ENCODE measurements around the gene SPAG16.
"Not testable (repeated sequence)": the region's sequence is repeated elsewhere in the genome, so short reads cannot be mapped to it uniquely, and the experiment has no call there.

SPAG16 gene

GRCh38 chr2:213679894-213680293, 395.6 kb downstream of the SPAG16 start:
- no peak overlapping the region for H3K18ac ChIP-seq (ENCODE audit: low read depth in 1 of 2, low read length in 2 of 2)
- H2BK12ac ChIP-seq (ENCODE audit: low read length in 2 of 2) = no peak overlapping the region
- no peak overlapping the region for H2AFZ ChIP-seq (ENCODE audit: low read depth, low read length)
- no peaks in the 10 kb centered on the region for H3K36me3 ChIP-seq (ENCODE audit: control insufficient read depth in 1 of 2, insufficient read depth in 2 of 2, low read depth in 1 of 2, low read length in 2 of 2)
- no peak overlapping the region for H3K4me2 ChIP-seq (ENCODE audit: low read length, poor library complexity, severe bottlenecking)
- DNase-seq = no peak
- H3K4me3 ChIP-seq (ENCODE audit: insufficient read depth in 1 of 2, low read depth in 1 of 2, low read length in 2 of 2) = no peak overlapping the region
- no peak overlapping the region for H2BK5ac ChIP-seq (ENCODE audit: low read depth, low read length, poor library complexity, severe bottlenecking)
- H2AK5ac ChIP-seq (ENCODE audit: low read length, severe bottlenecking) = no peak overlapping the region
- H3K14ac ChIP-seq (ENCODE audit: low read length in 2 of 2) = no peak overlapping the region
- H3K27ac ChIP-seq (ENCODE audit: low read length, poor library complexity, severe bottlenecking) = no peak overlapping the region
- H3K9ac ChIP-seq (ENCODE audit: low read length) = no peak overlapping the region
- H2BK120ac ChIP-seq (ENCODE audit: low read depth, low read length) = no peak overlapping the region
- no peak overlapping the region for H2BK15ac ChIP-seq (ENCODE audit: low read depth, poor library complexity, severe bottlenecking)
- H4K91ac ChIP-seq (ENCODE audit: low read length) = no peak overlapping the region
- no peaks in the 10 kb centered on the region for H3K79me1 ChIP-seq (replicated peaks; ENCODE audit: low read length, poor library complexity, severe bottlenecking)
- peaks cover 26% of the 10 kb centered on the region for H3K9me3 ChIP-seq (ENCODE audit: control insufficient read depth, low read length)
- H4K8ac ChIP-seq (ENCODE audit: low read length) = no peak overlapping the region
- H3K4ac ChIP-seq (ENCODE audit: low read depth in 1 of 2, low read length in 2 of 2) = no peak overlapping the region
- 43% methylated on average over 1 of the region's 1 CpG for WGBS
- H3K4me1 ChIP-seq (ENCODE audit: control insufficient read depth, insufficient read depth, low read depth, low read length) = no peaks in the 10 kb centered on the region
- no peaks in the 10 kb centered on the region for H3K27me3 ChIP-seq (ENCODE audit: control insufficient read depth in 1 of 2, insufficient read depth in 1 of 2, low read length in 2 of 2)
- H3K23ac ChIP-seq (ENCODE audit: low read length in 2 of 2) = no peak overlapping the region

GRCh38 chr2:213682276-213682675, 398.0 kb downstream of the SPAG16 start:
- Histone ChIP-seq H2AK5ac (ENCODE audit: low read length, severe bottlenecking) (no peak overlapping the region), H4K91ac (ENCODE audit: low read length) (no peak overlapping the region), H3K14ac (ENCODE audit: low read length in 2 of 2) (no peak overlapping the region), H2AFZ (ENCODE audit: low read depth, low read length) (no peak overlapping the region), H2BK12ac (ENCODE audit: low read length in 2 of 2) (no peak overlapping the region), H3K36me3 (ENCODE audit: control insufficient read depth in 1 of 2, insufficient read depth in 2 of 2, low read depth in 1 of 2, low read length in 2 of 2) (no peaks in the 10 kb centered on the region), H3K23ac (ENCODE audit: low read length in 2 of 2) (no peak overlapping the region), H3K27me3 (ENCODE audit: control insufficient read depth in 1 of 2, insufficient read depth in 1 of 2, low read length in 2 of 2) (no peaks in the 10 kb centered on the region), H3K9ac (ENCODE audit: low read length) (no peak overlapping the region), H3K27ac (ENCODE audit: low read length, poor library complexity, severe bottlenecking) (no peak overlapping the region), H4K8ac (ENCODE audit: low read length) (no peak overlapping the region), H2BK15ac (ENCODE audit: low read depth, poor library complexity, severe bottlenecking) (no peak overlapping the region), H3K4ac (ENCODE audit: low read depth in 1 of 2, low read length in 2 of 2) (no peak overlapping the region), H3K9me3 (ENCODE audit: control insufficient read depth, low read length) (peaks cover 37% of the 10 kb centered on the region), H3K4me2 (ENCODE audit: low read length, poor library complexity, severe bottlenecking) (no peak overlapping the region), H3K79me1 (replicated peaks; ENCODE audit: low read length, poor library complexity, severe bottlenecking) (no peaks in the 10 kb centered on the region), H3K4me1 (ENCODE audit: control insufficient read depth, insufficient read depth, low read depth, low read length) (no peaks in the 10 kb centered on the region), H3K18ac (ENCODE audit: low read depth in 1 of 2, low read length in 2 of 2) (no peak overlapping the region), H2BK120ac (ENCODE audit: low read depth, low read length) (no peak overlapping the region), H2BK5ac (ENCODE audit: low read depth, low read length, poor library complexity, severe bottlenecking) (no peak overlapping the region), H3K4me3 (ENCODE audit: insufficient read depth in 1 of 2, low read depth in 1 of 2, low read length in 2 of 2) (no peak overlapping the region)
- no peak for DNase-seq
- 69% methylated on average over 2 of the region's 2 CpGs for WGBS

- Histone ChIP-seq H3K36me3 (ENCODE audit: control insufficient read depth in 1 of 2, insufficient read depth in 2 of 2, low read depth in 1 of 2, low read length in 2 of 2) (no peaks in the 10 kb centered on the region), H3K18ac (ENCODE audit: low read depth in 1 of 2, low read length in 2 of 2) (no peak overlapping the region), H3K9ac (ENCODE audit: low read length) (no peak overlapping the region), H2BK15ac (ENCODE audit: low read depth, poor library complexity, severe bottlenecking) (no peak overlapping the region), H2BK120ac (ENCODE audit: low read depth, low read length) (no peak overlapping the region), H2BK5ac (ENCODE audit: low read depth, low read length, poor library complexity, severe bottlenecking) (no peak overlapping the region), H3K4ac (ENCODE audit: low read depth in 1 of 2, low read length in 2 of 2) (no peak overlapping the region), H2AK5ac (ENCODE audit: low read length, severe bottlenecking) (no peak overlapping the region), H3K14ac (ENCODE audit: low read length in 2 of 2) (no peak overlapping the region), H3K4me2 (ENCODE audit: low read length, poor library complexity, severe bottlenecking) (no peak overlapping the region), H3K4me3 (ENCODE audit: insufficient read depth in 1 of 2, low read depth in 1 of 2, low read length in 2 of 2) (no peak overlapping the region), H3K27ac (ENCODE audit: low read length, poor library complexity, severe bottlenecking) (no peak overlapping the region), H3K79me1 (replicated peaks; ENCODE audit: low read length, poor library complexity, severe bottlenecking) (no peaks in the 10 kb centered on the region), H3K9me3 (ENCODE audit: control insufficient read depth, low read length) (peaks cover 28% of the 10 kb centered on the region), H4K91ac (ENCODE audit: low read length) (no peak overlapping the region), H3K27me3 (ENCODE audit: control insufficient read depth in 1 of 2, insufficient read depth in 1 of 2, low read length in 2 of 2) (no peaks in the 10 kb centered on the region), H2AFZ (ENCODE audit: low read depth, low read length) (no peak overlapping the region), H4K8ac (ENCODE audit: low read length) (no peak overlapping the region), H2BK12ac (ENCODE audit: low read length in 2 of 2) (no peak overlapping the region), H3K23ac (ENCODE audit: low read length in 2 of 2) (no peak overlapping the region), H3K4me1 (ENCODE audit: control insufficient read depth, insufficient read depth, low read depth, low read length) (no peaks in the 10 kb centered on the region)
- no peak for DNase-seq
These were observed 403.9 kb downstream of the SPAG16 start for GRCh38 chr2:213688133-213688532.

GRCh38 chr2:213688825-213689224, 404.6 kb downstream of the SPAG16 start:
- peaks cover 31% of the 10 kb centered on the region for H3K9me3 ChIP-seq (ENCODE audit: control insufficient read depth, low read length)
- H2AFZ ChIP-seq (ENCODE audit: low read depth, low read length); H2AK5ac ChIP-seq (ENCODE audit: low read length, severe bottlenecking); H3K4me2 ChIP-seq (ENCODE audit: low read length, poor library complexity, severe bottlenecking); H3K4ac ChIP-seq (ENCODE audit: low read depth in 1 of 2, low read length in 2 of 2); H3K14ac ChIP-seq (ENCODE audit: low read length in 2 of 2); H3K27ac ChIP-seq (ENCODE audit: low read length, poor library complexity, severe bottlenecking); H3K23ac ChIP-seq (ENCODE audit: low read length in 2 of 2); H2BK15ac ChIP-seq (ENCODE audit: low read depth, poor library complexity, severe bottlenecking); H3K9ac ChIP-seq (ENCODE audit: low read length); H2BK12ac ChIP-seq (ENCODE audit: low read length in 2 of 2); H3K4me1 ChIP-seq (ENCODE audit: control insufficient read depth, insufficient read depth, low read depth, low read length); DNase-seq; H4K91ac ChIP-seq (ENCODE audit: low read length); H4K8ac ChIP-seq (ENCODE audit: low read length); H3K18ac ChIP-seq (ENCODE audit: low read depth in 1 of 2, low read length in 2 of 2); H3K79me1 ChIP-seq (replicated peaks; ENCODE audit: low read length, poor library complexity, severe bottlenecking); H3K27me3 ChIP-seq (ENCODE audit: control insufficient read depth in 1 of 2, insufficient read depth in 1 of 2, low read length in 2 of 2); H2BK5ac ChIP-seq (ENCODE audit: low read depth, low read length, poor library complexity, severe bottlenecking); H3K4me3 ChIP-seq (ENCODE audit: insufficient read depth in 1 of 2, low read depth in 1 of 2, low read length in 2 of 2); H3K36me3 ChIP-seq (ENCODE audit: control insufficient read depth in 1 of 2, insufficient read depth in 2 of 2, low read depth in 1 of 2, low read length in 2 of 2); H2BK120ac ChIP-seq (ENCODE audit: low read depth, low read length): not testable (repeated sequence)
- 67% methylated on average over 2 of the region's 3 CpGs for whole genome bisulfite sequencing

All from mesenchymal stem cell (in vitro differentiated cells and primary cell).